Stomach (tissue), 9 donors: ENCODE results near the gene EOMES. TPM values are rescaled to one million over a fixed set of nuclear protein-coding genes. Genes with fewer than 3 reads are reported as not detected.

Experiments used
- DNase-seq, 2 donors: peaks; one replicate each; pipeline versions ENCODE4 v3.0.0 to v3.0.0-alpha.2; 2013 to 2019
- H3K27ac ChIP-seq, 5 donors: fragments of 200-600 bp in 4 of 5; sonication (generic) in 4 of 5; one replicate each; pipeline ENCODE4 v1.5.1; 2013 to 2019; ENCODE audit warnings: mild to moderate bottlenecking in 1 of 5, moderate library complexity in 1 of 5
- H3K27me3 ChIP-seq, 3 donors: fragments of 200-600 bp; sonication (generic); one replicate each; pipeline ENCODE4 v1.5.1; 2017 to 2019; ENCODE audit warnings: mixed run types in 1 of 3
- H3K36me3 ChIP-seq, 4 donors: fragments of 200-600 bp; sonication (generic); 1 replicate in 3 of 4; 2 replicates in 1 of 4; pipeline ENCODE4 v1.5.1; 2016 to 2019
- H3K4me1 ChIP-seq, 4 donors: fragments of 200-600 bp; sonication (generic); one replicate each; pipeline ENCODE4 v1.5.1; 2016 to 2019
- H3K4me3 ChIP-seq, 4 donors: fragments of 200-600 bp; sonication (generic) in 3 of 4; one replicate each; pipeline ENCODE4 v1.5.1; 2016 to 2019; ENCODE audit warnings: mild to moderate bottlenecking in 1 of 4
- H3K9me3 ChIP-seq, 4 donors: fragments of 200-600 bp; sonication (generic); one replicate each; pipeline ENCODE4 v1.5.1; 2016 to 2019
- EP300 ChIP-seq: sonication (generic); formaldehyde crosslinking; IDR thresholded peaks from one replicate; pipeline ENCODE4 v1.6.1; 2017; ENCODE audit warnings: antibody characterized with exemption
- POLR2A ChIP-seq, 4 donors: fragments of 450-650 bp; IDR thresholded peaks; one replicate each; pipeline ENCODE4 v1.6.1; 2016; ENCODE audit warnings: antibody characterized with exemption in 4 of 4, control low read depth in 2 of 4, mild to moderate bottlenecking in 1 of 4, moderate library complexity in 1 of 4
- POLR2AphosphoS5 ChIP-seq, 3 donors: sonication (generic); formaldehyde crosslinking; IDR thresholded peaks; one replicate each; pipeline ENCODE4 v1.6.1; 2016; ENCODE audit warnings: antibody characterized with exemption in 3 of 3
- WGBS, 5 donors: extraction: QIAGEN DNeasy Blood & Tissue Kit in 3 of 5; methylation state at CpG; one replicate each; pipeline versions ENCODE4 v1.1.5 to v1.1.7; 2013 to 2018; 5-methylcytosine and 5-hydroxymethylcytosine counted together
- intact Hi-C: fragments of 100-400 bp; cut with DNase I; formaldehyde crosslinking; loops from one replicate; pipeline ENCODE4 v1.15.1; 2023; ENCODE audit warnings: low total_unique reads
- polyA plus RNA-seq, 3 donors: library from polyadenylated mRNA; stranded (reverse); fragments of 200-250 nt; gene quantifications; one replicate each; pipeline ENCODE4 v1.2.3, GENCODE V29; 2013
- total RNA-seq, 5 donors: library from RNA; depleted of rRNA; stranded (reverse); fragments of >200 nt; gene quantifications; one replicate each; pipeline versions ENCODE4 v1.1.0 to v1.2.3, GENCODE V29; 2014 to 2016
- TF ChIP-seq, protein P1 (sequence below), 7 experiments: fragments of 450-650 bp in 4 of 7; fragments of 200-600 bp in 3 of 7; sonication (generic) in 3 of 7; IDR thresholded peaks; one replicate each; pipeline ENCODE4 v1.5.1; 2016 to 2019; ENCODE audit warnings: antibody characterized with exemption in 7 of 7, control low read depth in 2 of 7, mild to moderate bottlenecking in 1 of 7
- donor health status: healthy with polysubstance abuse.
- donor health status: Bipolar disorder and iron deficiency.
- donor health status: healthy.

EOMES gene
- total and polyA plus RNA-seq, 8 donors: 0.10 to 0.58 (median 0.34) TPM; not detected in 4

DNA sequence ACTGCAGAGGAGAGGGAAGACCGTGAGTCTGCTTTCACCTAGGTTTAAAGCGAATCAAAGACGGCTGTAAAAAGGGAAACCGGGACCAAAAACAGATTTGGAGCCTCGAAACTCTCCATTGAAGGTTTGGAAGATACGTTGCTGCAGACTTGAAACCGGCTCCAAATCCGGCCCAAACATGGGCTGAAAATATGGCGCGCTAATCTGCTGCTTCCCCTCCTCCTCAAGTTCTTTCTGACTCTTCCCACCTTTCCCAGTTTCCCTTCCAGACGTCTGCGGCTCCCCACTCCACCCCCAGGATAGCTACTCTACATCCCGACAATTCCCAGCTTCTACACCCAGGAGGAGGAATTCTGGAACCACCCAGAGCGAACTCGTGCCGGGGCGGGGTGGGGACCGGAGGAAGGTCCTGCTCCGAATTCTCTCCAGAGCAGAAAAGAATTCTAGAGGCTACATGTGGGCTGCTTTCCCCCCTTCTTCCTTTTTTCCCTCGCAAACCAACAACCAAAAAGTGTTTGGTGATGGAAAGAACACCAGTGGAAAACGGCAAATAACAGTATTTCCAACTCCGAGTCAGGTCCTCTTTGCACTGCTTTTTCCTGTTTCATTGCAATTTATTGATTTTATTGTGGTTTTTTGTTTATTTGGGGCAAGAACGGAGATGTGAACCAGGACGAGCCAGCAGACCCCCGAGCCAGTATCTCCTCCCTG, 8.5 kb downstream of the EOMES start:
- no peak for TF ChIP-seq POLR2AphosphoS5 (IDR thresholded peaks at IDR 0.05)
- TF ChIP-seq, protein P1, sequence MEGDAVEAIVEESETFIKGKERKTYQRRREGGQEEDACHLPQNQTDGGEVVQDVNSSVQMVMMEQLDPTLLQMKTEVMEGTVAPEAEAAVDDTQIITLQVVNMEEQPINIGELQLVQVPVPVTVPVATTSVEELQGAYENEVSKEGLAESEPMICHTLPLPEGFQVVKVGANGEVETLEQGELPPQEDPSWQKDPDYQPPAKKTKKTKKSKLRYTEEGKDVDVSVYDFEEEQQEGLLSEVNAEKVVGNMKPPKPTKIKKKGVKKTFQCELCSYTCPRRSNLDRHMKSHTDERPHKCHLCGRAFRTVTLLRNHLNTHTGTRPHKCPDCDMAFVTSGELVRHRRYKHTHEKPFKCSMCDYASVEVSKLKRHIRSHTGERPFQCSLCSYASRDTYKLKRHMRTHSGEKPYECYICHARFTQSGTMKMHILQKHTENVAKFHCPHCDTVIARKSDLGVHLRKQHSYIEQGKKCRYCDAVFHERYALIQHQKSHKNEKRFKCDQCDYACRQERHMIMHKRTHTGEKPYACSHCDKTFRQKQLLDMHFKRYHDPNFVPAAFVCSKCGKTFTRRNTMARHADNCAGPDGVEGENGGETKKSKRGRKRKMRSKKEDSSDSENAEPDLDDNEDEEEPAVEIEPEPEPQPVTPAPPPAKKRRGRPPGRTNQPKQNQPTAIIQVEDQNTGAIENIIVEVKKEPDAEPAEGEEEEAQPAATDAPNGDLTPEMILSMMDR (IDR thresholded peaks at IDR 0.05): no peak
- TF ChIP-seq EP300: no peak
- no peak for TF ChIP-seq POLR2A (IDR thresholded peaks at IDR 0.05)
- Histone ChIP-seq H3K4me3 (peak overlapping the region; percentile 54 to 68 (median 60)), H3K27ac (peak overlapping the region in 1 of 5 donors; percentile 46), H3K36me3 (no peaks in the 10 kb centered on the region), H3K9me3 (no peaks in the 10 kb centered on the region), H3K4me1 (peaks cover 24 to 40% (median 33%) of the 10 kb centered on the region in 4 donors), H3K27me3 (peaks cover 7 to 72% (median 44%) of the 10 kb centered on the region in 3 donors)
- 2 to 6% (median 4%) methylated on average over 25 of the region's 25 CpGs for WGBS, 5 donors
- intact Hi-C loops: loop anchor here (10.0 kb wide), 1 partner anchor 601 kb away; no protein-coding TSS in a partner anchor
- peak in 1 of 2 donors; percentile 39 for DNase-seq

DNA sequence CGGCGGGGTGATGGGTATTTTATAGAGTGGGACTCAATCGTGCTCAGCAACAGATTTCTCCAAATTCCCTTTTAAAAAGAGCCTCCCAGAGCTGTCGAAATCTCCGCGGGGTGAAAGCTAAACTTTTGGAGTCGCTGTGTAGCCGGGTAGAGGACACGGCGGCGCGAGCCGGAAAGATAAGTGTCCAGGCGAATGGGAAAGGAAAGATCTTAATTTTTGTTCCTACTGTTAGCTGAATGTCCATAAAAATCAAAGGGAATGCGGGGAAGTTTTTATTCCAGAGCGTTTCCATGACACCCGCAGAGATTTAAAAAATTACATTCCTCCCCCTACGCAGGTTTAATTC, 9.1 kb downstream of the EOMES start:
- Histone ChIP-seq H3K27ac (peak overlapping the region in 2 of 5 donors; percentile 28 to 46), H3K4me3 (peak overlapping the region; percentile 54 to 68 (median 60)), H3K36me3 (no peaks in the 10 kb centered on the region), H3K4me1 (peaks cover 24 to 40% (median 33%) of the 10 kb centered on the region in 4 donors), H3K27me3 (peaks cover 7 to 67% (median 44%) of the 10 kb centered on the region in 3 donors), H3K9me3 (no peaks in the 10 kb centered on the region)
- TF ChIP-seq POLR2A (IDR thresholded peaks at IDR 0.05): no peak
- no peak for TF ChIP-seq POLR2AphosphoS5 (IDR thresholded peaks at IDR 0.05)
- WGBS, 5 donors: 1 to 2% (median 1%) methylated on average over 18 of the region's 18 CpGs
- DNase-seq: no peak
- intact Hi-C loops: loop anchor here (10.0 kb wide), 1 partner anchor 602 kb away; no protein-coding TSS in a partner anchor

DNA sequence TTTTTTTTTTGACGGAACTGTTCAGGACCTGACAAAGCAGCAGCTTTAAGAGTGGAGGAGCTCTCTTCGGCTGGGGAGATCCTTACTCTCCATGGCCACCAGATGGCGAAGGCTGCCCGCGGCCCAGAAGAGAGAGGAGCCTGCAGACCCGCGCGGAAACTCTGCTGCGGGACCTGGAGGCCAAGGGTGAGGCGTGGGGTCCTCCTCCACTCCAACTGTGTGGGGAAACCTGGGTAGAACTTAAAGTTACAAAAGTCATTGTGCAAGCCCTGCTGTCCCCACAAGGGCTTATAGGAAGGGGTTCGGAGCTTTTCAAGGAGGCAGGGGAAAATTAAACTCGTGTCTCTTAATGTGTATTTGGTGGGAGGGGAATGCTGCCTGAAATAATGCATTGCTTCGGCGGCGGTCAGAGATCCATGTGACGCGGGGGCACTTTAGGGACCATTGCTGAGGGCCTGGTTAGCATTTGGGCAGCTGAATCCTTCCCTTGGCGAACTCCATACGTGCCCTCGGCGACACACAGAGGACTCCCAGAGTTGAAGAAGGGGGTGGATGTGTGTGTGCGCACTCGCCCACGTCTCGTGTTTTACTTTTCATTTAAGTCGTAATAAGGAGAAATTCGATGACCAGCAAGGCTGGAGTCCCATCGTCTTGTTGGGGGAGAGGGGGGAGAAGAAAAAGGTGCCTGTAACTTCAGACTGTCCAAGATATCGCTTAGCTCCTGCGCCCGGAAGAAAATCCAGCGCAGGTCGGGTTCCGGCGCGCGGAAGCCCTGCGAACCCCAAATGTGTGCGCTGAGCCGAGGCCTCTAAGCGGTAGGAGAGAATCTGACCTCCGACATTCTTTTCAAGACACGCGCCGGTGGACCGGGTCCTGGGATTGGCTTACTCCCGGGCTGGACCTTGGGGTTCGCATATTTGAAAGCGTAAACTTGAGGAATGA, 9.7 kb downstream of the EOMES start:
- Histone ChIP-seq H3K36me3 (no peaks in the 10 kb centered on the region), H3K27ac (peak overlapping the region in 3 of 5 donors; percentile 23 to 46 (median 28)), H3K4me1 (peaks cover 24 to 40% (median 33%) of the 10 kb centered on the region in 4 donors), H3K4me3 (peak overlapping the region; percentile 54 to 68 (median 60)), H3K27me3 (peaks cover 7 to 60% (median 44%) of the 10 kb centered on the region in 3 donors), H3K9me3 (no peaks in the 10 kb centered on the region)
- intact Hi-C loops: loop anchor here (10.0 kb wide), 1 partner anchor 602 kb away; no protein-coding TSS in a partner anchor
- TF ChIP-seq POLR2AphosphoS5 (IDR thresholded peaks at IDR 0.05) (no peak), EP300 (no peak), POLR2A (IDR thresholded peaks at IDR 0.05) (no peak)
- TF ChIP-seq, protein P1 (IDR thresholded peaks at IDR 0.05): peak in 5 of 7 experiments; percentile 57 to 80 (median 67)
- peak; percentile 76 to 92 for DNase-seq
- WGBS, 5 donors: 1% methylated on average over 49 of the region's 49 CpGs

DNA sequence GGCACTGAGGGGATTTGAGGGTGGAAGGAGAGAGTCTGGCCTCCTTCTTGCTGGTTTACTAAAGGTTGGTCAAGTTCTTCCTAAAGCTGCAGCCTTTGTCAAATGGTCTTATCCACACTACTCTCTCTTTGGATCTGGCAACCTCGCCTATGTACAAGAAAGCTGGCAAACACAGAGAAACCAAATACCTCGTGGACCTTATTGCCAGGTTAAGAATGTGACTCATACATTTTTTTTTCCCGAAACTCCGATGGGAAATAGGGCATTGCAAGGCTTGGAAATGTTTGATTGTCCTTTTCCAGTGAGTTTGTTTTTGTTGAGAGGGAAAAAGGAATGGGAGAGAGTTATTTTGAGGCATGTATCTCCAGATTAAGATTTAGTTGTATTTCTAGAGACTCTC, 13.9 kb downstream of the EOMES start:
- peaks cover 1 to 16% (median 11%) of the 10 kb centered on the region in 4 donors for H3K4me1 ChIP-seq
- peaks cover 0 to 19% (median 11%) of the 10 kb centered on the region in 3 donors for H3K27me3 ChIP-seq
- WGBS, 5 donors: 26 to 47% (median 36%) methylated on average over 4 of the region's 4 CpGs
- DNase-seq: no peak
- no peak overlapping the region for H3K4me3 ChIP-seq
- no peaks in the 10 kb centered on the region for H3K9me3 ChIP-seq
- no peak for TF ChIP-seq EP300
- TF ChIP-seq, protein P1 (IDR thresholded peaks at IDR 0.05): no peak
- TF ChIP-seq POLR2A (IDR thresholded peaks at IDR 0.05): no peak
- no peaks in the 10 kb centered on the region for H3K36me3 ChIP-seq
- H3K27ac ChIP-seq: no peak overlapping the region
- intact Hi-C loops: no loop called here
